SK-N-SH (cell line): Measurements from ENCODE around the gene PAN3. TPM values are rescaled to one million over a fixed set of nuclear protein-coding genes. Genes with fewer than 3 reads are reported as not detected.

Source experiments
- CTCF ChIA-PET: fragments of 300-600, 350-600 bp; formaldehyde crosslinking; extraction: SDS; loops from one replicate; lab custom pipeline; 2021; lab: Yijun Ruan, JAX
- POLR2A ChIA-PET: fragments of 350-600 bp; sonication (Branson Sonifier 250); formaldehyde crosslinking; extraction: SDS; loops from one replicate; lab custom pipeline; 2020; ENCODE audit warnings: antibody characterized with exemption, inconsistent platforms; lab: Yijun Ruan, JAX
- DNase-seq: peaks from one replicate; pipeline ENCODE4 v3.0.0; 2012
- H2AFZ ChIP-seq: fragments of 200-600 bp; sonication (generic); 2 replicates; pipeline ENCODE4 v1.8.1; 2016; ENCODE audit warnings: antibody characterized with exemption, mild to moderate bottlenecking, low read depth
- H3F3A ChIP-seq: fragments of 200-600 bp; sonication (generic); replicated peaks from 2 replicates; pipeline ENCODE3; 2016; ENCODE audit warnings: antibody characterized with exemption, mild to moderate bottlenecking; ENCODE audit not compliant: insufficient read depth
- H3K27ac ChIP-seq, 2 experiments: fragments of 200-500 bp in 1 of 2; fragments of 200-600 bp in 1 of 2; sonication (Bioruptor generic) in 1 of 2; sonication (generic), shearing (Covaris generic) in 1 of 2; 2 replicates each; pipeline versions ENCODE4 v1.5.1 to v1.6.1; 2014 to 2016; ENCODE audit warnings: low read depth in 2 of 2, inconsistent platforms in 1 of 2, low read length in 1 of 2, mild to moderate bottlenecking in 1 of 2, mixed read lengths in 1 of 2
- H3K27me3 ChIP-seq: fragments of 200-600 bp; sonication (generic), shearing (Covaris generic); 2 replicates; pipeline ENCODE4 v1.6.1; 2016; ENCODE audit warnings: mixed run types; ENCODE audit not compliant: insufficient read depth
- H3K36me3 ChIP-seq, 2 experiments: fragments of 200-500 bp in 1 of 2; fragments of 200-600 bp in 1 of 2; sonication (Bioruptor generic) in 1 of 2; sonication (generic) in 1 of 2; replicated peaks in 1 of 2; 2 replicates each; pipeline versions ENCODE3 to v1.5.1; 2014 to 2016; ENCODE audit warnings: low read length in 1 of 2, mild to moderate bottlenecking in 1 of 2; ENCODE audit not compliant: insufficient read depth in 2 of 2, control insufficient read depth in 1 of 2
- H3K4me1 ChIP-seq, 2 experiments: fragments of 200-500 bp in 1 of 2; fragments of 200-600 bp in 1 of 2; sonication (Bioruptor generic) in 1 of 2; sonication (generic), shearing (Covaris generic) in 1 of 2; 2 replicates each; pipeline versions ENCODE4 v1.5.1 to v1.6.1; 2014 to 2016; ENCODE audit warnings: low read depth in 1 of 2, low read length in 1 of 2, mixed run types in 1 of 2; ENCODE audit not compliant: insufficient read depth in 2 of 2, control insufficient read depth in 1 of 2
- H3K4me2 ChIP-seq: fragments of 200-600 bp; sonication (generic), shearing (Covaris generic); 2 replicates; pipeline ENCODE4 v1.6.1; 2017; ENCODE audit warnings: mixed run types
- H3K4me3 ChIP-seq, 2 experiments: fragments of 200-500 bp in 1 of 2; fragments of 200-600 bp in 1 of 2; sonication (Bioruptor generic) in 1 of 2; sonication (generic), shearing (Covaris generic) in 1 of 2; 2 replicates each; pipeline versions ENCODE4 v1.5.1 to v1.8.1; 2014 to 2016; ENCODE audit warnings: low read depth in 2 of 2, inconsistent platforms in 1 of 2, low read length in 1 of 2, mild to moderate bottlenecking in 1 of 2, mixed read lengths in 1 of 2, moderate library complexity in 1 of 2
- H3K79me2 ChIP-seq: fragments of 200-600 bp; sonication (generic); 2 replicates; pipeline ENCODE4 v1.8.1; 2017; ENCODE audit warnings: mild to moderate bottlenecking; ENCODE audit not compliant: insufficient read depth
- H3K9ac ChIP-seq: fragments of 200-600 bp; sonication (generic); 2 replicates; pipeline ENCODE4 v1.6.1; 2017; ENCODE audit warnings: mixed run types
- H3K9me2 ChIP-seq: fragments of 200-600 bp; sonication (generic); 2 replicates; pipeline ENCODE4 v1.6.1; 2017; ENCODE audit warnings: mixed run types
- H3K9me3 ChIP-seq: fragments of 200-600 bp; sonication (generic); 2 replicates; pipeline ENCODE4 v1.6.1; 2017; ENCODE audit warnings: mixed run types, mild to moderate bottlenecking, moderate library complexity
- H4K20me1 ChIP-seq: fragments of 200-600 bp; sonication (generic); 2 replicates; pipeline ENCODE4 v1.6.1; 2017; ENCODE audit warnings: mild to moderate bottlenecking, mixed run types; ENCODE audit not compliant: insufficient read depth
- ELF1 ChIP-seq: IDR thresholded peaks from 2 replicates; pipeline ENCODE4 v1.4.0; 2012
- EZH2phosphoT487 ChIP-seq: fragments of 200-600 bp; sonication (generic); IDR thresholded peaks from 2 replicates; pipeline ENCODE4 v1.6.1; 2017; ENCODE audit warnings: low read depth, mixed run types, mild to moderate bottlenecking, antibody characterized with exemption, moderate library complexity, borderline replicate concordance
- FOXM1 ChIP-seq: IDR thresholded peaks from 2 replicates; pipeline ENCODE4 v1.4.0; 2012; ENCODE audit warnings: low read depth, mild to moderate bottlenecking
- GABPA ChIP-seq: IDR thresholded peaks from 2 replicates; pipeline ENCODE4 v1.4.0; 2012; ENCODE audit warnings: low read depth, mild to moderate bottlenecking
- POLR2AphosphoS5 ChIP-seq: IDR thresholded peaks from 2 replicates; pipeline ENCODE4 v1.6.1; 2012; ENCODE audit warnings: low read depth, low read length
- RAD21 ChIP-seq: IDR thresholded peaks from 2 replicates; pipeline ENCODE4 v1.6.1; 2012; ENCODE audit warnings: mild to moderate bottlenecking, low read length
- RCOR1 ChIP-seq: fragments of 150-350 bp; IDR thresholded peaks from 2 replicates; pipeline ENCODE4 v1.6.1; 2017; ENCODE audit warnings: antibody characterized with exemption, low read length
- RFX5 ChIP-seq: IDR thresholded peaks from 2 replicates; pipeline ENCODE4 v1.6.1; 2012; ENCODE audit warnings: mild to moderate bottlenecking, improper control_type of control experiment, low read length
- RXRA ChIP-seq: IDR thresholded peaks from 2 replicates; pipeline ENCODE4 v1.4.0; 2012; ENCODE audit warnings: low read depth, mild to moderate bottlenecking, borderline replicate concordance
- SIN3A ChIP-seq: IDR thresholded peaks from 2 replicates; pipeline ENCODE4 v1.6.1; 2012; ENCODE audit warnings: low read depth, mild to moderate bottlenecking, low read length, moderate library complexity, borderline replicate concordance
- SMC3 ChIP-seq: IDR thresholded peaks from 2 replicates; pipeline ENCODE4 v1.6.1; 2012; ENCODE audit warnings: low read depth, low read length, improper control_type of control experiment
- TAF1 ChIP-seq: IDR thresholded peaks from 2 replicates; pipeline ENCODE4 v1.6.1; 2012; ENCODE audit warnings: low read depth, mild to moderate bottlenecking, low read length, moderate library complexity, borderline replicate concordance
- YY1 ChIP-seq: IDR thresholded peaks from 2 replicates; pipeline ENCODE4 v1.4.0; 2012; ENCODE audit warnings: low read depth, mild to moderate bottlenecking
- WGBS: methylation state at CpG from one replicate; pipeline ENCODE4 v1.1.6; 2017; ENCODE audit warnings: low lambda C conversion rate; 5-methylcytosine and 5-hydroxymethylcytosine counted together
- polyA plus RNA-seq, 3 experiments: library from polyadenylated mRNA; depleted of rRNA; stranded (reverse); fragments of >200 nt; gene quantifications; 2 replicates each; pipeline ENCODE4 v1.2.3, GENCODE V29; 2012
- TF ChIP-seq, protein P1 (sequence below): fragments of 150-350 bp; IDR thresholded peaks from 2 replicates; pipeline ENCODE4 v1.6.1; 2016; ENCODE audit warnings: mild to moderate bottlenecking, low read depth, low read length
- TF ChIP-seq, protein P2 (sequence below): IDR thresholded peaks from 2 replicates; pipeline ENCODE4 v1.6.1; 2012; ENCODE audit warnings: mild to moderate bottlenecking, low read depth, low read length, moderate library complexity
- TF ChIP-seq, protein P3 (sequence below): IDR thresholded peaks from 2 replicates; pipeline ENCODE4; 2012

PAN3 gene
- polyA plus RNA-seq, 1 of the 3 experiments (the other 2 are of a cell fraction) = 6.4 TPM

DNA sequence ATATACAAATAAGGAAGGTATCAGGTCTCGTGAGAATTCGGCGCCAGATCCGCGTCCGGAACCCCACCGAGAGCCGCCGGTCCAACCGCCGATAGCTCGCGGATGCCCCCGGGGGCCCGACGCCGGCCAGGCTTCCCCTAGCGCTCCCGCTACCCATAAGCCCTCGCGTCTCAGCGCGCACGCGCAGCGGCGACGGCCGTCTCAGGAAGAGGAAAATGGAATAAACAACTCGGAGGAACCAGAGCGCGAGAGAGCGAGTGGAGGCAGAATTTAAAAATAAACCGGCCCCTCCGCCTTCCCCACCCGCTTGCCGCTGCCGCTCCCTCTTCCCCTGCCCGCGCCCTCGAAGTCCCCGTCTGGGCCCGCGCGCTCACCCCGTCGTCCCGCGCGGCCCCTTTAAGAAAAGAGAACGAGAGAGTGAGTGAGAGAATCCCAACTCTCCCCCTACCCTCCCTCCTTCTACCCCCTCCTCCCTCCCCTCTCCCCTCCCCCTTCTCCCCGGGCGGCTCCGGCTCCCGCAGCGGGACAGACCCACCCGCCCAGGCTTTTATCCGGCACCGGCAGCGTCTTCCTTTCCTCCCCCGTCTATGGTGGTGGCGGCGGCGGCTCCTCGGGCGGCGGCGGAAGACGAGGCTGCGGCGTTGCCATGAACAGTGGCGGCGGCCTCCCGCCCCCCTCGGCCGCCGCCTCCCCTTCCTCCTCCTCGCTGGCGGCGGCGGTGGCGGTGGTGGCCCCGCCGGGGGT, at the start of gene PAN3 (continued):
- TF ChIP-seq FOXM1 = no peak
- no peak for TF ChIP-seq EZH2phosphoT487
- TF ChIP-seq, protein P1, sequence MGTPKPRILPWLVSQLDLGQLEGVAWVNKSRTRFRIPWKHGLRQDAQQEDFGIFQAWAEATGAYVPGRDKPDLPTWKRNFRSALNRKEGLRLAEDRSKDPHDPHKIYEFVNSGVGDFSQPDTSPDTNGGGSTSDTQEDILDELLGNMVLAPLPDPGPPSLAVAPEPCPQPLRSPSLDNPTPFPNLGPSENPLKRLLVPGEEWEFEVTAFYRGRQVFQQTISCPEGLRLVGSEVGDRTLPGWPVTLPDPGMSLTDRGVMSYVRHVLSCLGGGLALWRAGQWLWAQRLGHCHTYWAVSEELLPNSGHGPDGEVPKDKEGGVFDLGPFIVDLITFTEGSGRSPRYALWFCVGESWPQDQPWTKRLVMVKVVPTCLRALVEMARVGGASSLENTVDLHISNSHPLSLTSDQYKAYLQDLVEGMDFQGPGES = no peak
- TF ChIP-seq, protein P2, sequence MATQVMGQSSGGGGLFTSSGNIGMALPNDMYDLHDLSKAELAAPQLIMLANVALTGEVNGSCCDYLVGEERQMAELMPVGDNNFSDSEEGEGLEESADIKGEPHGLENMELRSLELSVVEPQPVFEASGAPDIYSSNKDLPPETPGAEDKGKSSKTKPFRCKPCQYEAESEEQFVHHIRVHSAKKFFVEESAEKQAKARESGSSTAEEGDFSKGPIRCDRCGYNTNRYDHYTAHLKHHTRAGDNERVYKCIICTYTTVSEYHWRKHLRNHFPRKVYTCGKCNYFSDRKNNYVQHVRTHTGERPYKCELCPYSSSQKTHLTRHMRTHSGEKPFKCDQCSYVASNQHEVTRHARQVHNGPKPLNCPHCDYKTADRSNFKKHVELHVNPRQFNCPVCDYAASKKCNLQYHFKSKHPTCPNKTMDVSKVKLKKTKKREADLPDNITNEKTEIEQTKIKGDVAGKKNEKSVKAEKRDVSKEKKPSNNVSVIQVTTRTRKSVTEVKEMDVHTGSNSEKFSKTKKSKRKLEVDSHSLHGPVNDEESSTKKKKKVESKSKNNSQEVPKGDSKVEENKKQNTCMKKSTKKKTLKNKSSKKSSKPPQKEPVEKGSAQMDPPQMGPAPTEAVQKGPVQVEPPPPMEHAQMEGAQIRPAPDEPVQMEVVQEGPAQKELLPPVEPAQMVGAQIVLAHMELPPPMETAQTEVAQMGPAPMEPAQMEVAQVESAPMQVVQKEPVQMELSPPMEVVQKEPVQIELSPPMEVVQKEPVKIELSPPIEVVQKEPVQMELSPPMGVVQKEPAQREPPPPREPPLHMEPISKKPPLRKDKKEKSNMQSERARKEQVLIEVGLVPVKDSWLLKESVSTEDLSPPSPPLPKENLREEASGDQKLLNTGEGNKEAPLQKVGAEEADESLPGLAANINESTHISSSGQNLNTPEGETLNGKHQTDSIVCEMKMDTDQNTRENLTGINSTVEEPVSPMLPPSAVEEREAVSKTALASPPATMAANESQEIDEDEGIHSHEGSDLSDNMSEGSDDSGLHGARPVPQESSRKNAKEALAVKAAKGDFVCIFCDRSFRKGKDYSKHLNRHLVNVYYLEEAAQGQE = peak; percentile 24; the same call in 1 of the 2 replicates
- no peak for TF ChIP-seq RFX5
- TF ChIP-seq POLR2AphosphoS5 = peak; percentile 91

DNA sequence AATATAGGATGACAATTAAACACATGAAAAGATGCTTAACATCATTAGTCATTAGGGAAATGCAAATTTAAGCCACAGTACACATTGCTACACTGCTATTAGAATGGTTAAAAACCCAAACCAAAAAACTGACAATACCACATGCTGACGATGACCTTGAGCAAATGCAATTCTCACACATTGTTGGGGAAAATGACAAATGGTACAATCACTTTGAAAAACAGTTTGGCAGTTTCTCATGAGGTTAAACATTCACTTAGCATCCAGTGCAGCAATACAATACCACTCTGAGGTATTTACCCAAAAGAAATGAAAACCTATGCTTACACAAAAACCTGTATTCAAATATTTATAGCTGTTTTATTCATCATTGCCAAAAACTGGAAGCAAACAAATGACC, 49.3 kb upstream of the PAN3 start:
- Histone ChIP-seq H3K4me1 (no peaks in the 10 kb centered on the region), H3K9me3 (no peaks in the 10 kb centered on the region), H3K36me3 (no peaks in the 10 kb centered on the region), H3K9me2 (no peaks in the 10 kb centered on the region), H3K4me3 (no peak overlapping the region), H3K27ac (no peak overlapping the region), H3K9ac (no peak overlapping the region), H3K27me3 (peaks cover 4% of the 10 kb centered on the region; the same call in 1 of the 2 replicates), H3K4me2 (no peak overlapping the region), H3K79me2 (no peaks in the 10 kb centered on the region), H2AFZ (no peak overlapping the region), H4K20me1 (no peaks in the 10 kb centered on the region), H3F3A (no peaks in the 10 kb centered on the region)
- ChIA-PET CTCF (no interaction called here), POLR2A (no interaction called here)
- no peak for TF ChIP-seq SMC3
- TF ChIP-seq SIN3A = no peak
- TF ChIP-seq RAD21 = no peak
- no peak for TF ChIP-seq YY1
- no peak for TF ChIP-seq ELF1
- TF ChIP-seq, protein P3, sequence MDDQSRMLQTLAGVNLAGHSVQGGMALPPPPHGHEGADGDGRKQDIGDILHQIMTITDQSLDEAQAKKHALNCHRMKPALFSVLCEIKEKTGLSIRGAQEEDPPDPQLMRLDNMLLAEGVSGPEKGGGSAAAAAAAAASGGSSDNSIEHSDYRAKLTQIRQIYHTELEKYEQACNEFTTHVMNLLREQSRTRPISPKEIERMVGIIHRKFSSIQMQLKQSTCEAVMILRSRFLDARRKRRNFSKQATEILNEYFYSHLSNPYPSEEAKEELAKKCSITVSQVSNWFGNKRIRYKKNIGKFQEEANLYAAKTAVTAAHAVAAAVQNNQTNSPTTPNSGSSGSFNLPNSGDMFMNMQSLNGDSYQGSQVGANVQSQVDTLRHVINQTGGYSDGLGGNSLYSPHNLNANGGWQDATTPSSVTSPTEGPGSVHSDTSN = no peak
- TF ChIP-seq GABPA = no peak
- no peak for TF ChIP-seq RCOR1
- TF ChIP-seq RXRA = no peak
- no peak for TF ChIP-seq TAF1
- 3% methylated on average over 1 of the region's 1 CpG for WGBS
- DNase-seq = no peak
